GM12864 (cell line): Measurements from ENCODE around the gene TTC21A.
A peak's percentile ranks its signal among the peaks of the same experiment; 100 is the strongest.

Experiments used
- DNase-seq: peaks from one replicate; pipeline ENCODE4 v3.0.0-alpha.2; 2011; ENCODE audit warnings: low read depth
- H3K4me3 ChIP-seq: 2 replicates; pipeline ENCODE4 v1.5.1; 2011; ENCODE audit warnings: mild to moderate bottlenecking, low read depth, low read length, control low read depth
- CTCF ChIP-seq: IDR thresholded peaks from 2 replicates; pipeline ENCODE4 v1.5.1; 2011; ENCODE audit warnings: low read depth, mild to moderate bottlenecking, moderate library complexity, low read length, control low read depth, inconsistent platforms; ENCODE audit errors: missing control alignments

Gene TTC21A

GRCh38 chr3:39098473-39099000 is 8.9 kb upstream of the TTC21A start:
- DNase-seq = no peak

GRCh38 chr3:39099242-39099641 is 8.2 kb upstream of the TTC21A start:
- TF ChIP-seq CTCF = no peak
- no peak for DNase-seq
- no peak overlapping the region for H3K4me3 ChIP-seq

More at GRCh38 chr3:39098473-39099000, 8.9 kb upstream of the TTC21A start:
- H3K4me3 ChIP-seq = no peak overlapping the region
- TF ChIP-seq CTCF = no peak

- no peak for DNase-seq
- TF ChIP-seq CTCF = no peak
- H3K4me3 ChIP-seq = no peak overlapping the region
These were observed 7.6 kb upstream of the TTC21A start for GRCh38 chr3:39099738-39100499.

- DNase-seq = no peak
- TF ChIP-seq CTCF = no peak
- H3K4me3 ChIP-seq = no peak overlapping the region
These were observed 7.0 kb upstream of the TTC21A start for GRCh38 chr3:39100500-39100886.

- DNase-seq = no peak
- no peak overlapping the region for H3K4me3 ChIP-seq
- peak; percentile 84 for TF ChIP-seq CTCF
These were observed 6.3 kb upstream of the TTC21A start for GRCh38 chr3:39101022-39101689.

- no peak for TF ChIP-seq CTCF
- no peak overlapping the region for H3K4me3 ChIP-seq
- no peak for DNase-seq
These were observed 4.8 kb upstream of the TTC21A start for GRCh38 chr3:39102504-39103323.
